GM06990 (cell line): ENCODE results near the gene CTXN3.

Experiments
- DNase-seq: peaks from one replicate; pipeline ENCODE4 v3.0.0-alpha.2; 2011; ENCODE audit not compliant: insufficient read length; ENCODE audit errors: extremely low read depth
- H3K27me3 ChIP-seq: replicated peaks from 2 replicates; pipeline ENCODE4 v1.6.0; 2011; ENCODE audit warnings: low read length; ENCODE audit not compliant: control insufficient read depth, insufficient read depth
- H3K36me3 ChIP-seq: 2 replicates; pipeline ENCODE4 v1.5.1; 2011; ENCODE audit warnings: low read length; ENCODE audit not compliant: control insufficient read depth, insufficient read depth
- H3K4me3 ChIP-seq: replicated peaks from 2 replicates; pipeline ENCODE4 v1.5.1; 2011; ENCODE audit warnings: low read depth, mild to moderate bottlenecking, control low read depth, low read length
- CTCF ChIP-seq: IDR thresholded peaks from 2 replicates; pipeline ENCODE4 v1.5.1; 2011; ENCODE audit warnings: low read length, control low read depth, mild to moderate bottlenecking, inconsistent platforms; ENCODE audit not compliant: insufficient read depth, poor library complexity, severe bottlenecking

The CTXN3 gene

GRCh38 chr5:127680595-127680994 lies 31.7 kb downstream of the CTXN3 start:
- no peaks in the 10 kb centered on the region for H3K27me3 ChIP-seq
- DNase-seq = no peak
- H3K36me3 ChIP-seq = no peaks in the 10 kb centered on the region
- H3K4me3 ChIP-seq = no peak overlapping the region
- no peak for TF ChIP-seq CTCF

DNA sequence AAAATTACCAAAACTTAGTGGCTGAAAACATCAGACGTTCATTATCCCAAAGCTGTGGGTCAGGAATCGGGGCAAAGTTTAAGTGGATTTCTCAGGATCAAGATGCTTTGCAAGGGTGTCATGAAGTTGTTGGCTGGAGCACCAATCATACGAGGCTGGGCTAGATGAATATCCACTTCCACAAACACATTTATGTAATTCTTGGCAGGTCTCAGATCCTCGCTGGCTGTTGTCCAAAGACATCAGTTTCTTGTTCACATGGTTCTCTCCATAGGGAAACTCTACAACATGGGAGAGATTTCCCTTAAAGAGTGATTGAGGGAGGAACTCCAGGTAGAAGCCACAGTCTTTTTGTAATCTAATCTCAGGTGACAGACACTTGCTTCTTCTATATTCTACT lies 34.1 kb downstream of the CTXN3 start:
- no peak overlapping the region for H3K4me3 ChIP-seq
- H3K27me3 ChIP-seq = no peaks in the 10 kb centered on the region
- H3K36me3 ChIP-seq = no peaks in the 10 kb centered on the region
- no peak for DNase-seq
- no peak for TF ChIP-seq CTCF

- no peak overlapping the region for H3K4me3 ChIP-seq
- TF ChIP-seq CTCF = no peak
- DNase-seq = no peak
- H3K36me3 ChIP-seq = no peaks in the 10 kb centered on the region
- no peaks in the 10 kb centered on the region for H3K27me3 ChIP-seq
These were observed 36.0 kb downstream of the CTXN3 start for GRCh38 chr5:127684726-127685467.

DNA sequence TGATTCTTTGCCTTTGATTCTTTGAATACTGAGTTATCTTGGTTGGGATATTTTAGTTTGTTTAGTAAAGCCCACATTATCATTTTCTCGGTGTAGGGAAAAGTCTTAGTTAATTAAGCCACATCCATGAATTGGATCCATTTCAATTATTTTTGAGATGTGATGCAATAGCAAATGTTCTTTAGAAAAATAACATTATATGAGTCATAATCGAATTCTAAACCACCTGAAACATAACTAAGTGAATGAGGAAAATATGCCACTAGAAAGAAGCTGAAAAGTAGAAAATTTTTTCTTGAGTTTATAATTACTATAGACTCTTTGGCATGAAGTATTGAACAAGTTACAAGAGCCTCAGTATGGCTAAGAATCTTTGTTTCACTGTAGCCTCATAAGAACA lies 36.8 kb downstream of the CTXN3 start:
- no peak for TF ChIP-seq CTCF
- Histone ChIP-seq H3K27me3 (no peaks in the 10 kb centered on the region), H3K4me3 (no peak overlapping the region), H3K36me3 (no peaks in the 10 kb centered on the region)
- DNase-seq = no peak

- no peak for DNase-seq
- H3K27me3 ChIP-seq = no peaks in the 10 kb centered on the region
- no peak overlapping the region for H3K4me3 ChIP-seq
- H3K36me3 ChIP-seq = no peaks in the 10 kb centered on the region
- TF ChIP-seq CTCF = no peak
These were observed 37.5 kb downstream of the CTXN3 start for GRCh38 chr5:127686424-127686823.

GRCh38 chr5:127694518-127695171 lies 45.8 kb downstream of the CTXN3 start:
- H3K36me3 ChIP-seq = no peaks in the 10 kb centered on the region
- TF ChIP-seq CTCF = no peak
- H3K4me3 ChIP-seq = no peak overlapping the region
- DNase-seq = no peak
- no peaks in the 10 kb centered on the region for H3K27me3 ChIP-seq
